Activated B cell treated with CpG ODN at 0.5 μM for 24 hours (primary cell): ENCODE data around the gene NSF. TPM values are rescaled to one million over a fixed set of nuclear protein-coding genes. Genes with fewer than 3 reads are reported as not detected.

Experiments used
- ATAC-seq: fragments of 200-7000 bp; cut with Tn5 transposase; one replicate; pipeline ENCODE4 v1.10.0; 2021; ENCODE audit warnings: low read depth, mild to moderate bottlenecking, moderate library complexity
- CTCF ChIA-PET: fragments of 350-600 bp; sonication (Branson Sonifier 250); formaldehyde crosslinking; loops from one replicate; lab custom pipeline; 2021; ENCODE audit warnings: antibody characterized with exemption; lab: Charles Lee
- POLR2A ChIA-PET: fragments of 350-600 bp; sonication (Branson Sonifier 250); formaldehyde crosslinking; loops from one replicate; lab custom pipeline; 2021; ENCODE audit warnings: antibody characterized with exemption; lab: Charles Lee
- DNase-seq: peaks from one replicate; pipeline ENCODE4 v3.0.0; 2022
- H3K27ac Mint-ChIP-seq: one replicate; pipeline ENCODE4 v1.8.0; 2020; ENCODE audit warnings: mixed read lengths
- H3K27me3 Mint-ChIP-seq: one replicate; pipeline ENCODE4 v1.8.0; 2021; ENCODE audit warnings: mixed read lengths
- H3K36me3 Mint-ChIP-seq: one replicate; pipeline ENCODE4 v1.8.0; 2021; ENCODE audit warnings: low read depth, mixed read lengths
- H3K4me1 Mint-ChIP-seq: one replicate; pipeline ENCODE4 v1.8.0; 2021; ENCODE audit warnings: mixed read lengths
- H3K4me3 Mint-ChIP-seq: one replicate; pipeline ENCODE4 v1.8.0; 2020; ENCODE audit warnings: mild to moderate bottlenecking, mixed read lengths
- H3K9me3 Mint-ChIP-seq: one replicate; pipeline ENCODE4 v1.8.0; 2020; ENCODE audit warnings: mixed read lengths
- CTCF ChIP-seq: fragments of 200-600 bp; IDR thresholded peaks from one replicate; pipeline ENCODE4 v1.8.0; 2022; ENCODE audit warnings: antibody characterized with exemption, mild to moderate bottlenecking
- intact Hi-C: fragments of 100-400 bp; cut with micrococcal nuclease; formaldehyde crosslinking; loops from one replicate; pipeline ENCODE4 v1.15.1; 2024
- total RNA-seq: library from RNA; stranded (reverse); gene quantifications from 2 replicates; pipeline ENCODE4 v1.2.3, GENCODE V29; 2022

The NSF gene
- total RNA-seq, 1 donor from 2014 or later = 117 TPM

GRCh38 chr17:46796084-46796483, 205.6 kb downstream of the NSF start:
- POLR2A ChIA-PET = no interaction called here
- intact Hi-C loops = no loop called here
- H3K27me3 Mint-ChIP-seq = peaks cover 35% of the 10 kb centered on the region

GRCh38 chr17:46796524-46796923, 206.1 kb downstream of the NSF start:
- POLR2A ChIA-PET = no interaction called here

More at GRCh38 chr17:46796084-46796483, 205.6 kb downstream of the NSF start:
- Mint-ChIP-seq H3K4me1 (no peaks in the 10 kb centered on the region), H3K9me3 (no peaks in the 10 kb centered on the region), H3K36me3 (no peaks in the 10 kb centered on the region), H3K4me3 (no peak overlapping the region), H3K27ac (no peak overlapping the region)
- DNase-seq = no peak
- CTCF ChIA-PET = no interaction called here
- no peak for TF ChIP-seq CTCF
- no peak for ATAC-seq

GRCh38 chr17:46796956-46797530, 206.6 kb downstream of the NSF start:
- CTCF ChIA-PET = no interaction called here
- TF ChIP-seq CTCF = no peak
- H3K36me3 Mint-ChIP-seq = no peaks in the 10 kb centered on the region
- no peaks in the 10 kb centered on the region for H3K4me1 Mint-ChIP-seq
- H3K27me3 Mint-ChIP-seq = peaks cover 27% of the 10 kb centered on the region
- POLR2A ChIA-PET = no interaction called here
- DNase-seq = no peak
- no peak overlapping the region for H3K4me3 Mint-ChIP-seq
- no peak overlapping the region for H3K27ac Mint-ChIP-seq
- ATAC-seq = no peak
- intact Hi-C loops = no loop called here
- H3K9me3 Mint-ChIP-seq = no peaks in the 10 kb centered on the region

More at GRCh38 chr17:46796524-46796923, 206.1 kb downstream of the NSF start:
- DNase-seq (no peak), ATAC-seq (no peak)
- H3K4me1 Mint-ChIP-seq = no peaks in the 10 kb centered on the region
- CTCF ChIA-PET = no interaction called here
- no peak overlapping the region for H3K4me3 Mint-ChIP-seq
- no peak overlapping the region for H3K27ac Mint-ChIP-seq
- no peaks in the 10 kb centered on the region for H3K9me3 Mint-ChIP-seq
- TF ChIP-seq CTCF = no peak
- H3K27me3 Mint-ChIP-seq = peaks cover 32% of the 10 kb centered on the region
- intact Hi-C loops = no loop called here
- no peaks in the 10 kb centered on the region for H3K36me3 Mint-ChIP-seq

- H3K36me3 Mint-ChIP-seq = no peaks in the 10 kb centered on the region
- CTCF ChIA-PET = no interaction called here
- H3K27me3 Mint-ChIP-seq = peaks cover 16% of the 10 kb centered on the region
- POLR2A ChIA-PET = no interaction called here
- H3K4me3 Mint-ChIP-seq = no peak overlapping the region
- no peaks in the 10 kb centered on the region for H3K9me3 Mint-ChIP-seq
- intact Hi-C loops = no loop called here
- no peak for TF ChIP-seq CTCF
- DNase-seq (no peak), ATAC-seq (no peak)
- no peak overlapping the region for H3K27ac Mint-ChIP-seq
- H3K4me1 Mint-ChIP-seq = no peaks in the 10 kb centered on the region
Measured at GRCh38 chr17:46800573-46800972, 210.1 kb downstream of the NSF start.

GRCh38 chr17:46802800-46803199, 212.3 kb downstream of the NSF start:
- ATAC-seq = no peak
- intact Hi-C loops = no loop called here
- ChIA-PET POLR2A (interaction anchor here (0.9 kb wide), 1 partner anchor 9 kb away, joined by 3 read pairs; no protein-coding TSS in a partner anchor), CTCF (no interaction called here)
- Mint-ChIP-seq H3K4me3 (no peak overlapping the region), H3K9me3 (no peaks in the 10 kb centered on the region), H3K4me1 (no peaks in the 10 kb centered on the region), H3K27me3 (peaks cover 12% of the 10 kb centered on the region), H3K36me3 (no peaks in the 10 kb centered on the region), H3K27ac (no peak overlapping the region)
- no peak for DNase-seq
- TF ChIP-seq CTCF = no peak
